ENCODE results near the gene ZNF554.
A peak's percentile ranks its signal among the peaks of the same experiment; 100 is the strongest.
"Not testable (repeated sequence)": the region's sequence is repeated elsewhere in the genome, so short reads cannot be mapped to it uniquely, and the experiment has no call there.

ZNF554 gene

DNA sequence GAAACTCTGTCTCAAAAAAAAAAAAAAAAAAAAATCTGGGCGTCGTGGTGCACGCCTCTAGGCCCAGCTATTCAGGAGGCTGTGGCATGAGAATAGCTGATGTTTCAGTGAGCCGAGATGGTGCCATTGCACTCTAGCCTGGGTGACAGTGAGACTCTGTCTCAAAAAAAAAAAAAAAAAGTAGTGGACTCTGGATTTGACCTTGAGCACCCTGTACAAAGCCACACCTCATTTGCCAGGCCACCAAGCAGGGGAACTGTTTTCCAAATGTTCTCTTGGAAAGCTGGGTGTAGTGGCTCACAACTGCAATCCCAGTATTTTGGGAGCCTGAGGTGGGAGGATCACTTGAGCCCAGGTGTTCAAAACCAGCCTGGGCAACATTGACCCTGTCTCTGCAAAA lies 17.8 kb downstream of the ZNF554 start:
- no peak for DNase-seq

DNA sequence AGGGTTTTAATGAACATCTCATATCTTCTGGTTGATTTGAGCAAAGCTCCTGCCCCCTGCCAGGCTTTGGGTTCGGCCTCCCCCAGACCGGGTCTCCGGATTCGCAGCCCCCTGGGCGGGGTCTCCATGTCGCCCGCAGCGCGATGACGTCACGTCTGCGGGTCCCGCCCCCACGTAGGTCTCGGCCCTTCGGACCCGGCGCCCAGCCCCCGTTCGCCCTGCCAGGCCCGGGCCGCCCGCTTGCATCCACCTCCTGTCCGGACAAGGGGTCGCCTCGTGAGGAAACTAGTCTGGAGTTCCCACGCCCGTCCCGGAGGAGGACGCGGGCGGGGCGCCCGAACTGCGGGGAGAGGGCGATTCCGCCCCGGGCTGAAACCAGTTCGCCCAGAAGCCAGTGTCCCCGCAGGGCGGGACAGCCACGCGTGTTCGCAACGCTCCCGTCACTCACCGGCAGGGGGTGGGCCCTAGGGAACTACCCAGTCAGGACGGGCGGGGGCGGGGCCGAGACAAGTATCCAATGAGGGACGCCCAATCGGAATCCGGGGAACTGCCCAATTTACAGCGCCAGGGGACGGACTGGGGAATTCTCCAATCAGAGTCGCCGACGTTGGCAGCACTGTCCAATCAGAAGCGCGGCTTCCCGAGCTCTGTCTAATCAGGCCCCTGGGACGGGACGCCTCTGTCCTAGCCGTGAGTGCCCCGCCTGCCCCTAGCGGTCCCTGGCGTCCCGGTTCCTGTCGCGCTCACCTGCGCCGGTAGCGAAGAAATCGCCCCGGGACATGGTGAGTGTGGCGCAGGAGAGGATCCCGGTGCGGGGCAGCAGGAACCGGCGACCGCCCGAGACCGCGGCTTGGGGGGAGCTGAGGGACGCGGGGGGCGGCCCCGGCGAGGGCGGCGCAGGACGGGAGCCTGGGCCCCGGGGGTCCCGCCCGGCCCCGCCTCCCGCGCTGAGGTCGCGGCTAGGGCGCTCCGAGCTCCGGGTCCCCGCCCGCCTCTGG lies 21.4 kb downstream of the ZNF554 start, which contains the start of gene ZNF555:
TSS of gene ZNF555 (plus strand) at position 682 of the 998 bp plus-strand sequence. CDS start at position 780, 98 bp downstream.
- DNase-seq = peak; percentile 98

DNA sequence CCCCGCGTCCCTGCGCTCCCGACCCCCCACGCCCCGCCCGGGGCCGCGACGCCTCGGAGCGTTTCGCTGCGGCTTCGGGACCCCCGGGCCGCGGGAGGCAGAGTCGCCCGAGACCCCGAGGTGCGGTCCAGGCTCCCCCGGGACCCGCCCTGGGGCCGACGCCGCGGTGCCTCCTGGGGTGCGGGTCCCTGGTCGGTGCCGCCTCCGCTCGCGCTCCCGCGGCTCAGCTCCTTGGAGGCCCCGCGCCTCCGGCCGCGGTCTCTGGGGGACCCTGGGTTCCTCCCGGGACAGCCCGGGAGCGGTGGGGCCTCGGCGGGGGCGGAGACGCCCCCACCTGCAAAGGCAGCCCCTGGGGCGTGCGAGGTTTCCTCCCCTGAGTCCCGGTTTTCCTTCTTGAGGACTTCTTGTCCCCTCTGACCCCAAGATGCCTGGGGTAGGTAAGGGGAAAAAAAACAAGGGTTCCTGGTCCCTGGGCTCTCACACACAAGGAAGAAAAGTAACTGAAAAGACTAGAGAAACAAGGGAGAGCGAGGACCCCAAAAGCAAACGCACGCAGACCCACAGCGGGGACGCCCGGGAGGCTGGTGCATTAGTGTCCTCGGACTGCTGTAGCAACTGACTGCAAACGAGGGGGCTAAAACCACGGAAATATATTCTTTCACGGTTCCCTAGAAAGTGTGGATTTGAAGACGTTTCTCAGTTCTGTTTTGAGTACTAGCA lies 22.3 kb downstream of the ZNF554 start:
- DNase-seq = no peak

DNA sequence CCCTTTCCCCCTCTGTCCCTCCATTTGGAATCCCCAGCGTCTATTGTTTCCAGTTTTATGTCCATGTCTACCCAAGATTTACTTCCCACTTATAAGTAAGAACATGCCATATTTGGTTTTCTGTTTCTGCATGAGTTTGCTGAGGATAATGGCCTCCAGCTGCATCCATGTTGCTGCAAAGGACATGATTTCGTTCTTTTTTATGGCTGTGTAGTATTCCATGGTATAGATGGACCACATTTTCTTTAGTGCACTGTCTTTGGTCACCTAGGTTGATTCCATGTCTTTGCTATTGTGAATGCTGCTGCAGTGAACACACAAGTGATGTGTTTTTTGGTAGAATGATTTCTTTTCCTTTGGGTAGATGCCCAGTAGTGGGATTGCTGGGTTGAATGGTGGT lies 25.4 kb downstream of the ZNF554 start:
- no peak for DNase-seq

DNA sequence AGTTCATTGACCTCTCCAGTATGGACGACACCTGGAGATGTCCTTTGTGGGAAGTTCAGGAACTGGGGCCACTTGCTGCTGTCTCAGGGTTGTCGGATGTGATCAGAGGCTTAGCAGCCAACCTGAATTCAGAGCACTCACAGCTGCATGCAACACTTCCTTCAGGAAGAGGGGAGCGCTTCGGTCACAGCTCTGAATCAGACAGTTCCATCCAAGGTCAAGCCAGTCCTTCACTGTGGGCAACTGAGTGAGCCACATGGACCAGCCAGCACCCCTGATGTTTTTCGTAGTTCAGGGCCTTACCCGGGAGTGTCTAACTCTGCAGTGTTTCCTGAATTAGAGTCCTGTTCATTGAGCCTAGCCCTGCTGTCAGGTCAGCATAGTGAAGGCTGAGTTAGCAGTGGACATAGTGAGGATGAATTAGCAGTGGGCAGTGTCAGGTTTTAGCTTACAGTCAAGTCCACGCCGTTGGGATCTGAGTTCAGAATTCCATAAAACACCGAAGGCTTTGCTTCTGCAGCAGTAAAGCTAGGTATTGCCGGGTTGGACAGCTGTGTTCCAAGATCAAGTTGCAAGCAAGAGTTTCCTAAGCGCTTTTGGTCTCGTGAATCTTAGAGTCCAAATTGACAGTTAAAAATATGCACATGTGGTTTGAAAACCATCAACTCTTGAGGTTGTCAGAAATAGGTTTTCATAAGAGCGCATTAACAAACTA lies 26.7 kb downstream of the ZNF554 start:
- no peak for DNase-seq

DNA sequence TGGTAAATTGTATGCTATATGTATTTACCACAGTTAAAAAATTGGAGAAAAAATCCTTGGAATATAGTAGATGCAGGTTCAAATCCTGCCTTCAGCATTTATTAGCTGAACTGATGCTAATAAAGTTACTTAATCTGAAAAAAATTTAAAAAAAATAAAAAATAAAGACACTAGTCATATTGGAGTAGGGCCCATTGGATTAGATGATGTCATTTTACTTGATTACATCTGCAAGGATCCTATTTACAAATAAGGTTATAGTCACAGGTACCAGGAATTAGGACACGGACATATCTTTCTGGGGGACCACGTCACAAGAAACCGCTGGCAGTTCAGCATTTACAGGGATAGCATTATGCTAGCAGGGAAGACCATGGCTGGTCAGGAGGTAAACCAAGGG lies 27.8 kb downstream of the ZNF554 start:
- DNase-seq = no peak

DNA sequence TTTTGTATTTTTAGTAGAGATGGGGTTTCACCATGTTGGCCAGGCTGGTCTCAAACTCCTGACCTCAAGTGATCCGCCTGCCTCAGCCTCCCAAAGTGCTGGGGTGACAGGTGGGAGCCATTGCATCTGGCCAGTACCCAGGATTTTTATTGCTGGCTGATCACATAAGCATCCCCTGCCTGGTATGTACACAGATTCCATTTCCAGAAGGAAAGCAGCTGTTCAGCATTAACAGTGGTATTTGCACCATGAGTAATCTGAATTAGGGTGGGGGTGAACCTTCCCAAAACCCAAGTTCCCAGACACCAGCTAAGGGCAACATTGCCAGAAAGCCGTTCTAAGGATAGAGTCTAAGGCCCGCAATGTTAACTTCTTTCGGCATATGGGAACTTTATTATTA lies 28.9 kb downstream of the ZNF554 start:
- DNase-seq = no peak

DNA sequence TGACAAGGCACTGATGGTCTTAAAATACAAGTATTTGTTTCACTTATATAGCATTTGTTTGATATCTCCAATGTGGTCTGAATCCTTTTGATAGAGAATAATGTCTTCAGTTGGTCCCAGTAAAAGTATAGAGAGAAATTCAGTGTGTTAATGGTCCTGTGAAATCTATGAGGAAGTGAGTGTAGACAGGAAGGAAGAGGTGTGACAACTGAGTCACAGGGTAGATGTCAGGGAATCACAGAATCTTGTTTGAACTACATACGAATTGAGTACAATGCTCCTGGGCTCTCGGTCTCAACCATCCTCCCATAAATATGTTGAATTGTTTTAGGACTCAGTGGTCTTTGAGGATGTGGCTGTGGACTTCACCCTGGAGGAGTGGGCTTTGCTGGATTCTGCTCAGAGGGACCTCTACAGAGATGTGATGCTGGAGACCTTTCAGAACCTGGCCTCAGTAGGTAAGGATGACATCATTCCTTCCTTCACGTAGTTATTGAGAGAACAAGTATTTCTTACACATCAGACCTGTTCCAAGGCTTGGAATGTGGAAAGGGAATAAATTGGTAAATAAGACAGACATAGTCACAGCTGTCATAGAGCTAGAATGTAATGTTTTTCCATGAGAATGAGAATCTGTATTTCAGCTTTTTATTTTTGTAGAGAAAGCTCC lies 30.7 kb downstream of the ZNF554 start:
- no peak for DNase-seq

DNA sequence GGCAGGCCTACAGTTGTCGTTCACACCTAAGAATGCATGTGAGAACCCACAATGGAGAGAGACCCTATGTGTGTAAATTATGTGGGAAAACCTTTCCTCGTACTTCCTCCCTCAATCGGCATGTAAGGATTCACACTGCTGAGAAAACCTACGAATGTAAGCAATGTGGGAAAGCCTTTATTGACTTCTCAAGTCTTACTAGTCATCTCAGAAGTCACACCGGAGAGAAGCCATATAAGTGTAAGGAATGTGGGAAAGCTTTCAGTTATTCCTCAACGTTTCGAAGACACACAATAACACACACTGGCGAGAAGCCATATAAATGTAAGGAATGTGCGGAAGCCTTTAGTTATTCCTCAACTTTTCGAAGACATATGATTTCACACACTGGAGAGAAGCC lies 32.9 kb downstream of the ZNF554 start:
- no peak for DNase-seq

DNA sequence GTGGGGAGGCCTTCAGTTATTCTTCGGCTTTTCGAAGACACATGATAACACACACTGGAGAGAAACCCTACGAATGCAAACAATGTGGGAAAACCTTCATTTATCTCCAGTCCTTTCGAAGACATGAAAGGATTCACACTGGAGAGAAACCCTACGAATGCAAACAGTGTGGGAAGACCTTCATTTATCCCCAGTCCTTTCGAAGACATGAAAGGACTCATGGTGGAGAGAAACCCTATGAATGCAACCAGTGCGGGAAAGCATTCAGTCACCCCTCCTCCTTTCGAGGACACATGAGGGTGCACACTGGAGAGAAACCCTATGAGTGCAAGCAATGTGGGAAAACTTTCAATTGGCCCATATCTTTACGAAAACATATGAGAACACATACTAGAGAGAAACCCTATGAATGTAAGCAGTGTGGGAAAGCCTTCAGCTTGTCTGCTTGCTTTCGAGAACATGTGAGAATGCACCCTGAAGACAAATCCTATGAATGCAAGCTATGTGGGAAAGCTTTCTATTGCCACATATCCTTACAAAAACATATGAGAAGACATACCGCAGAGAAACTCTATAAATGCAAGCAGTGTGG lies 33.4 kb downstream of the ZNF554 start:
- DNase-seq = no peak

DNA sequence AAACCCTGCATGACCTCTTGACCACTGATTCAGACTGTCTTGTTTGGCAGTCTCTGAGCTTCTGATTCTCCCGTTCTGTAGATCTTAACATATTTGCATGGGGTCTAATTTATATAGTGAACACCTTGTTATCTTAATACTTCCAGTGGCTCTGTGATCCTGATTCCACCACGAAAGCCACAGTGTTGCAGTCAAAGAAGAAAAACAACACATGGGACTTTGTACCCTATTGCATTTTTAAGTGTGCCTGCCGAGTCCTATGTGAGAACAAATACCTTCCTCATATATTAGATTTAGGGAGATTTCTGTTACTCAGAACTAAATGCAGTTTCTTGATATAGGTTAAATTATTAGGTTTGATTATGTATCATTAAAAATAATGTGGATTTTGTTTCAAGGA lies 35.2 kb downstream of the ZNF554 start:
- DNase-seq = no peak

DNA sequence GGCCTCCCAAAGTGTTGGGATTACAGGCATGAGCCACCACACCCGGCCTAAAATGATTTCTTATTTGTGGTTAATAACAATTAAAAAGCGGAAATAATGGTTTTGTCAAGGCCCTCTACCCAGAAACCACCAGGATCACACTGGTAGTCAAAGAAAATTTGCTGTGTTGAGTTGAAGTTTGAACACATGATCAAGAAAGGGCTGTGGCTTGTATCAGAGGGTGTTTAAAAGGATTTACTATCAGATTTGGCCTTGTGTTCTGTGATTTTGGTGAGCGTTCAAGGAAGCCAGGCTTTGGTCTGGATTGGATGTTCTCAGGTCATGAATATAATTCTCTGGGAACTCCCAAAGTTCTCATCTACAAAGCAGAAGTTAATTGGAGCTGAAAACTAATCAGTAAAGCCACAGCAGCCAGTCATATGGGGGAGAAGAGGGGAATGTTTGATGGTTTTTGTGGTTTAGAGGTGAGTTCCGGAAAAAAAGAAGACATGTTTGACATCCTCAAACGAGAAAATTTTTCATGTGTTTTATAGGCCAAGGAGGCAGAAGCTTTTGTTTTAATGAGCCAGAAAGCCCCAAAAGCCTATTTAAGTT lies 36.9 kb downstream of the ZNF554 start:
- no peak for DNase-seq

DNA sequence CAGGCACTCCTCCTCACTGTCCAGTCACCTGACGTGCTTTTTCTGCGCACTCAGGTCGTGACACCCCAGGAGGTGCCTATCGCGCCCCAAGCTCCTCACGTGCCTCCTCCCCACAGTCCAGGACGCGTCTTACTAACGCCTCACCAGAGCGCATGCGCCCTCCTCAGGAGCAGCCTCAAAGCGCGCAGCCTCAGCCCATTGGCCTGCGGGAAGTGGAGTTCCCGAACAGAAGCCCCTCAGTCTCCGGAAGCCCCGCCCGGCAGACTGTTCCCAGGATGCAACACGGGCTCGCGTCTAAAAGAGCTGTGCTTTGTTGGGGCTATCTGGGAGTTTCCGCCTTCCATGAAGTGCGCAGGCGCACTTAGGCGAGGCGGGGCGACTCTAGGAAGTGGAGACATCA lies 39.2 kb downstream of the ZNF554 start:
- no peak for DNase-seq

DNA sequence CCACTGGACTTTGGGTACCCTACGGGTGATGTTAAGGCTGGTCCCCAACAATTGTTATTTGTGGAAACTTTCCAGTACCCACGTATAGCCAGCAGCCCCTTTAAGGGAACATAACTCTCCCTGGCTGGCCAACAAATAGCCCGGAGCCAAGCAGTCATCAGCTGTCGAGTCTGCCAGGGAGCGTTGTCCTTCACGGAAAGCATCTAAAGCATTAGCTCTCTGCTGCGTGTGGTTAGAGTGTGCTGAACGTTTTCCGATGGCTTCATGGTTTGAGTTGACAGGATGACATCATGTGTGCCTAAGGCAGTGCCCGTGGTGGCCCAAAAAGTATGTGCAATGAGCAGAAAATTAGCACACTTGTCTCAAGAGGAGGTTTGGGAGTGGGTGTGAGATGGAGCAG lies 44.1 kb downstream of the ZNF554 start:
- DNase-seq = no peak

DNA sequence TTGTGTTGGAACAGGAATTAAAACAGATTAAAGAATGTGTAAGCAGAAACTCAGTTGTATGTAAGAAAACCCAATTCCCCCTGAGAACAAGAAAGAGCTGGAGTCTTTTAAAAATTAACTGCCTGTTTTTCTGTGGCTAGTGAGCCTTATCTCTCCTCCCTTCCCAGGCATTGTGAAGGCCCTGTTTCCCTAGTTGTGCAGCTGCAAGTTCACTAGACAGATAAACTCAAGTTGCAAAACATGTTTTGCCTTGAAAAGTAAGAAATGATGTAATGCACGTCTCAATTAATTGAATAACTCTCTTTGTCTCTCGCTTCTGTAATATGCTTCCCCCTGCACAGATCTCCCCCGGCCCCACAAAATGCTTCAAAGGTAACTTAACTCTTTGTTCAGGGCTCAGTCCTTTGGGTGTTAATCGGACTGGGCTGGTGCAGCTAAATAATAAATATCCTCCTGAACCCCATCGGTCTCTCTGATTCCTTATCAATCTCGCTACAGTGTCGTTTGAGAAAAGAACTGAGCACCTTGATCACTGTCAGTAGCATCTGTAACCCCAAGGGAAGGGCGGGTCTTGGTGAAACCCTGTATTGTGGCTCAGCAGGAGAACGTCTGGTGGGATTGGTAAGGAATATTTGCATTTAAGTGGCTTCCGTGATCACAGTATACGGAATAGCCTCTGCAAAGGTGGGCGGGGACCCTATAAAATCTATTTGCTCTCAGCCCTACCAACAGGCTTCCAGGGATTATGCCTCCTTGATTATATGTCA lies 45.8 kb downstream of the ZNF554 start:
- DNase-seq = no peak

DNA sequence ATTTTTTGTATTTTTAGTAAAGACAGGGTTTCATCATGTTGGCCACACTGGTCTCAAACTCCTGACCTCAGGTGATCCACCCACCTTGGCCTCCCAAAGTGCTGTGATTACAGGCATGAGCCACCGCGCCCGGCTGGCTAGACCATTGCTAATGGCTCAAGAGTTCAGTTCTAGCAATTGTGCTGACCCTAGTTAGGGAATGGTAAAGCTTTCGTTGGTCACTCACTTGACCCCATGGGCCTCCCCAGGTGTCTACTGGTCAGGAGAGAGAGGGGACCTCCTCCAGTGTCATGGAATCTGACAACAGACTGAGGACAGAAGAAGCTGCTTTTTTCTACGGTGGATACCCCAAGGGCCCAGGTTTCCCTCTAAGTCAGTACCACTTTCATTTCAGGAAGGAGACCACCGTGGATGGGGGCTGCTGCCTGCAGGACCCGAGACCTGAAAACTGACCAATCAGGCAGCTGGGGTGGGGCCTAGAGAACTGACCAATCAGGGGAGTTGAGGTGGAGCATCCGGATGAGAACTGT lies 46.9 kb downstream of the ZNF554 start:
- no peak for DNase-seq

DNA sequence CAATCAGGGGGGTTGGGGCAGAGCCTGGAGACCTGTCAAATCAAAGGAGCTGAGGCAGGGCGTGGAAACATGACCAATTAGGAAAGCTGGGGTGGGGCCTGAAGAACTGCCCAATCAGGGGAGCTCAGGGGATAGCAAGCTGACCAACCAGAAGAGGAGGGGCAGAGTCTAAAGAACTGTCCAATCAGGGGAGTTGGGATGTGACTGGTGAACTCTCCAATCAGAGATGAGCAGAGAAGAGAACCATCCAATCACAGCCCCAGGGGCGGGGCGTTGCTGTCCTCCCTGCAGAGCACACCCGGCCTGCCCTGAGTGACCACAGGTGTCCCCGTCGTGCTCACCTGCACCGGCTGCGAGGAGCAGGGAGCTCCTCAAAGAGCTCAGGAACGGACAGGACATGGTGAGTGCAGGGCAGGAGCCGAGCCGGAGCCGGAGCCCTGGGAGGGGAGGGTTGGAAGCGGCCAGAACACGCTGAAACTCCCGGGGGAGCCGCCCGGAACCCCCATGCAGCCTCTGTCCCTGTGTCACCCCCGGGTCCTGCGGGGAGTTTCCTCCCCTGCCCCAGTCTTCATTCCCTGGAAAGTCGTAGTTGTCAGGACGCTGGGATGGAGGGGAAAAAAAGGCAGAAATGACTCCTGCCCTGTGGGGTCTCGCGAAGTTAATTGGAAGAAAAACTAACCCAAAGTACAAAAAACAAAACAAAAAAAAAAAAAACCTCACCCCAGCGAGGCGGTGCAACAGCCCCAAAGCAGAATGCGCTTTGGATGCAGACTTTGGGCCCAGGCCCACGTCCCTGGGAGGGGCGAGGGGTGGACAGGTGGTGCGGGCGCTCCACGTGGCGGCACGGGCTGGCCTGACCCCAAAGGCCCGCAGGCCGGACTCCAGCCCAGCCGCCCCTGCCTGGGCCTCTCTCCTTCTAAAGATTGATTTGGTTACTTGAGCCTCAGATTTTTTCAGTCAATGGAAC lies 47.6 kb downstream of the ZNF554 start, which contains the start of gene ZNF556:
TSS of gene ZNF556 (plus strand) at position 311 of the 967 bp plus-strand sequence. CDS start at position 398, 87 bp downstream.
- no peak for DNase-seq

DNA sequence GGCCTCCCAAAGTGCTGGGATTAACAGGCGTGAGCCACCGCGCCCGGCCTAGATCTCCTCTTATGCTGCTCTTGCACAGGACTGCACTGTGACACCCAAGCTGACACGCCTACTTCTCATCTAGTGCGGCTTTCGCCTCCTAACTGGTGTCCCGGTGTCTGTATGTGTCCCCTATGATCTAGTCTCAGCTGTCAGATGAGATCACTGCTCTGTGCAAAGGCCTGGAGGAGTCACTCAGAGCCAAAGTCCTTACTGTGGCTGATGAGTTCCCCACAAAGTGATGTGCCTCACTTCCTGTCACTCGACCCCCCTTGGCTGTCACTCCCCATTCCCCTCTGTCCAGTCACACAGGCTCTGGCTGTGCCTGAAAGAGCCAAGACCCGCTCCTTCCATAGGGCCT lies 50.0 kb downstream of the ZNF554 start:
- no peak for DNase-seq

DNA sequence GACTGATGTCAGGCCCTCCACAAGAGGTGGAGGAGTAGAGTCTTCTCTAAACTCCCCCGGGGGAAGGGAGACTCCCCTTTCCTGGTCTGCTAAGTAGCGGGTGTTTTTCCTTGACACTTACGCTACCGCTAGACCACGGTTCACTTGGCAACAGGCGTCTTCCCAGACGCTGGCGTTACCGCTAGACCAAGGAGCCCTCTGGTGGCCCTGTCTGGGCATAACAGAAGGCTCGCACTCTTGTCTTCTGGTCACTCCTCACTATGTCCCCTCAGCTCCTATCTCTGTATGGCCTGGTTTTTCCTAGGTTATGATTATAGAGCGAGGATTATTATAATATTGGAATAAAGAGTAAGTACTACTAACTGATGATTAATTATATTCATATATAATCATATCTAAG lies 52.5 kb downstream of the ZNF554 start:
- DNase-seq = not testable (repeated sequence)

Data from NCI-H345 (cell line).